K562 (cell line): Measurements from ENCODE around the gene TSC22D3. TPM values are rescaled to one million over a fixed set of nuclear protein-coding genes. Genes with fewer than 3 reads are reported as not detected.

ENCODE experiments used
- ATAC-seq: fragments of 200-7000 bp; cut with Tn5 transposase; 3 replicates; pipeline ENCODE4 v1.9.1; 2020; ENCODE audit warnings: moderate library complexity
- BruUV-seq: library from RNA; stranded (reverse); fragments of 400-500 nt; replicated peaks from 2 replicates; lab custom pipeline; 2021; lab: Mats Ljungman, UMichigan
- CTCF ChIA-PET: fragments of 300-600 bp; formaldehyde crosslinking; extraction: SDS; loops from one replicate; lab custom pipeline; 2021; ENCODE audit warnings: low intra/inter-chr PET ratio; lab: Yijun Ruan, JAX
- POLR2A ChIA-PET: fragments of 300-600, 350-650 bp; sonication (Branson Sonifier 250); formaldehyde crosslinking; extraction: SDS; loops from one replicate; lab custom pipeline; 2021; ENCODE audit warnings: antibody characterized with exemption, inconsistent platforms; lab: Yijun Ruan, JAX
- DNase-seq, 4 experiments: peaks; one replicate each; pipeline versions ENCODE4 v3.0.0 to v3.0.0-alpha.2; 2011 to 2018; ENCODE audit warnings: low spot score in 3 of 4, mixed read lengths in 3 of 4; ENCODE audit errors: extremely low read depth in 1 of 4
- FAIRE-seq: peaks from 2 replicates; lab custom pipeline; 2011; peaks lifted over from hg19 to GRCh38; lab: Jason Lieb, UNC
- H2AFZ ChIP-seq: 2 replicates; pipeline ENCODE4 v1.6.0; 2011; ENCODE audit warnings: low read depth, low read length, control low read depth, inconsistent platforms
- H3K27ac ChIP-seq: fragments of 200-600 bp; 3 replicates; pipeline ENCODE4 v1.8.0; 2011; ENCODE audit warnings: low read depth, mild to moderate bottlenecking, control low read depth, inconsistent platforms, low read length, moderate library complexity, mixed read lengths; ENCODE audit errors: extremely low read depth
- H3K27me3 ChIP-seq, 2 experiments: fragments of 300-600 bp in 1 of 2; 2 replicates in 1 of 2; 3 replicates in 1 of 2; pipeline versions ENCODE4 v1.6.0 to v1.8.0; 2011; ENCODE audit warnings: inconsistent platforms in 2 of 2, low read length in 2 of 2, mild to moderate bottlenecking in 1 of 2, mixed read lengths in 1 of 2, moderate library complexity in 1 of 2; ENCODE audit not compliant: control insufficient read depth in 2 of 2, insufficient read depth in 2 of 2
- H3K36me3 ChIP-seq: fragments of 300-600 bp; 3 replicates; pipeline ENCODE4 v1.8.0; 2011; ENCODE audit warnings: mild to moderate bottlenecking, low read length, inconsistent platforms; ENCODE audit not compliant: control insufficient read depth, insufficient read depth
- H3K4me1 ChIP-seq, 2 experiments: fragments of 200-600 bp in 1 of 2; replicated peaks in 1 of 2; 2 replicates in 1 of 2; 3 replicates in 1 of 2; pipeline versions ENCODE4 v1.5.1 to v1.8.0; 2011; ENCODE audit warnings: inconsistent platforms in 2 of 2, low read length in 2 of 2, mild to moderate bottlenecking in 1 of 2, mixed read lengths in 1 of 2, moderate library complexity in 1 of 2; ENCODE audit not compliant: control insufficient read depth in 2 of 2, insufficient read depth in 2 of 2
- H3K4me2 ChIP-seq: 2 replicates; pipeline ENCODE4 v1.6.1; 2011; ENCODE audit warnings: low read length, control low read depth, inconsistent platforms, mixed read lengths; ENCODE audit not compliant: insufficient read depth
- H3K4me3 ChIP-seq: fragments of 200-600 bp; sonication (generic), shearing (Covaris generic); 2 replicates; pipeline ENCODE4 v1.5.1; 2016; ENCODE audit warnings: control low read depth, inconsistent platforms
- H3K79me2 ChIP-seq: fragments of 200-600 bp; 3 replicates; pipeline ENCODE4 v1.8.0; 2011; ENCODE audit warnings: low read length, inconsistent platforms; ENCODE audit not compliant: control insufficient read depth, insufficient read depth
- H3K9ac ChIP-seq, 2 experiments: 2 replicates each; pipeline versions ENCODE4 v1.6.0 to v1.6.1; 2011; ENCODE audit warnings: low read depth in 2 of 2, low read length in 2 of 2, control low read depth in 1 of 2, inconsistent platforms in 1 of 2, mild to moderate bottlenecking in 1 of 2, mixed read lengths in 1 of 2; ENCODE audit not compliant: insufficient read depth in 1 of 2
- H3K9me1 ChIP-seq: one replicate; pipeline ENCODE4 v1.6.0; 2011; ENCODE audit warnings: inconsistent platforms, mild to moderate bottlenecking, low read length, moderate library complexity; ENCODE audit not compliant: control insufficient read depth, insufficient read depth
- H3K9me3 ChIP-seq: replicated peaks from 2 replicates; pipeline ENCODE4 v1.5.1; 2011; ENCODE audit warnings: low read depth, low read length, inconsistent platforms; ENCODE audit not compliant: control insufficient read depth, insufficient read depth
- H4K20me1 ChIP-seq: replicated peaks from 2 replicates; pipeline ENCODE4 v1.6.1; 2011; ENCODE audit warnings: low read length, inconsistent platforms, mixed read lengths; ENCODE audit not compliant: control insufficient read depth, insufficient read depth
- BRD4 ChIP-seq: fragments of 200-600 bp; sonication (generic); IDR thresholded peaks from 2 replicates; pipeline ENCODE4 v1.6.1; 2017; ENCODE audit warnings: inconsistent platforms
- CREM ChIP-seq: IDR thresholded peaks from 2 replicates; pipeline ENCODE4 v1.6.1; 2014; ENCODE audit warnings: antibody characterized with exemption, low read depth
- EGR1 ChIP-seq: fragments of 450-650 bp; conservative IDR thresholded peaks from 2 replicates; pipeline ENCODE4 v1.6.1; 2017; ENCODE audit warnings: mild to moderate bottlenecking
- FOXJ2 ChIP-seq: fragments of 200-800 bp; sonication (Bioruptor generic); IDR thresholded peaks from 2 replicates; pipeline ENCODE4 v1.6.1; 2016; ENCODE audit warnings: missing genetic modification characterization, missing compliant biosample characterization
- FOXK2 ChIP-seq, 2 experiments: fragments of 450-650 bp; IDR thresholded peaks in 1 of 2; conservative IDR thresholded peaks in 1 of 2; 2 replicates each; pipeline ENCODE4 v1.6.1; 2016; ENCODE audit warnings: low read depth in 2 of 2, mild to moderate bottlenecking in 1 of 2
- GABPB1 ChIP-seq: sonication (generic); formaldehyde crosslinking; IDR thresholded peaks from 2 replicates; pipeline ENCODE4 v1.8.0; 2022; ENCODE audit warnings: mild to moderate bottlenecking, missing genetic modification reagents
- GTF2A2 ChIP-seq: IDR thresholded peaks from 2 replicates; pipeline ENCODE4 v1.6.1; 2016; ENCODE audit warnings: mild to moderate bottlenecking, missing genetic modification characterization, missing compliant biosample characterization
- L3MBTL2 ChIP-seq: fragments of 450-650 bp; IDR thresholded peaks from 2 replicates; pipeline ENCODE4 v1.6.1; 2016; ENCODE audit warnings: mild to moderate bottlenecking, moderate library complexity
- MLLT1 ChIP-seq, 2 experiments: fragments of 450-650 bp; IDR thresholded peaks; 2 replicates each; pipeline ENCODE4 v1.6.1; 2016
- MTA3 ChIP-seq: fragments of 450-650 bp; formaldehyde crosslinking; IDR thresholded peaks from 2 replicates; pipeline ENCODE4 v1.6.1; 2017; ENCODE audit warnings: mild to moderate bottlenecking, borderline replicate concordance
- MYNN ChIP-seq, 2 experiments: sonication (generic); formaldehyde crosslinking in 1 of 2; IDR thresholded peaks; 2 replicates each; pipeline versions ENCODE4 v1.5.0 to v1.6.1; 2016 to 2020; ENCODE audit warnings: antibody characterized with exemption in 1 of 2, missing genetic modification reagents in 1 of 2
- PTRF ChIP-seq: fragments of 450-650 bp; IDR thresholded peaks from 2 replicates; pipeline ENCODE4 v1.6.1; 2016; ENCODE audit warnings: mild to moderate bottlenecking, missing genetic modification characterization, missing compliant biosample characterization
- RNF219 ChIP-seq: fragments of 250-450 bp; sonication (Bioruptor Pico); IDR thresholded peaks from 2 replicates; pipeline ENCODE4 v1.5.0; 2022; ENCODE audit warnings: mild to moderate bottlenecking
- SMARCA4 ChIP-seq: fragments of 450-650 bp; IDR thresholded peaks from 2 replicates; pipeline ENCODE4 v1.6.1; 2016
- SMARCA5 ChIP-seq: fragments of 450-650 bp; IDR thresholded peaks from 2 replicates; pipeline ENCODE4 v1.6.1; 2016
- TAF1 ChIP-seq: IDR thresholded peaks from 2 replicates; pipeline ENCODE4 v1.6.1; 2011; ENCODE audit warnings: mild to moderate bottlenecking, low read length, moderate library complexity; ENCODE audit not compliant: insufficient read depth, control insufficient read depth, severe bottlenecking; ENCODE audit errors: extremely low read depth
- TBP ChIP-seq: optimal IDR thresholded peaks from 2 replicates; pipeline ENCODE3; 2011; ENCODE audit warnings: low read depth, low read length, improper control_type of control experiment
- ZNF316 ChIP-seq: fragments of 450-650 bp; IDR thresholded peaks from 2 replicates; pipeline ENCODE4 v1.6.1; 2016
- WGBS: fragments of 100-300 bp; shearing (Covaris generic); methylation state at CpG from one replicate; pipeline ENCODE4 v1.1.6; 2016; ENCODE audit warnings: low coverage, mixed read lengths; ENCODE audit not compliant: insufficient coverage; ENCODE audit errors: missing lambda C conversion rate; 5-methylcytosine and 5-hydroxymethylcytosine counted together
- in situ Hi-C: fragments of 300-500 bp; cut with MboI; formaldehyde crosslinking; loops from 4 replicates; pipeline ENCODE4 v1.15.0; 2018; ENCODE audit warnings: inconsistent platforms, mixed read lengths
- intact Hi-C: fragments of 100-400 bp; cut with micrococcal nuclease; formaldehyde crosslinking; loops from 2 replicates; pipeline ENCODE4 v1.14.2; 2022
- polyA plus RNA-seq, 8 experiments: library from polyadenylated mRNA; depleted of rRNA in 4 of 8; stranded (reverse) in 5 of 8; unstranded in 3 of 8; fragments of >200 nt; fragmentation: Nextera tagmentation in 2 of 8; fragmentation: Illumina TruSeq in 1 of 8; extraction: Ambion mirVana in 2 of 8; extraction: Trizol in 1 of 8; gene quantifications; 2 replicates each; pipeline versions ENCODE4 v1.2.1 to v1.2.3, GENCODE V29; 2011 to 2014; ENCODE audit warnings: inconsistent platforms in 1 of 8, missing spikeins in 1 of 8
- total RNA-seq, 7 experiments: library from RNA; depleted of rRNA in 6 of 7; stranded (reverse); fragments of >200 nt in 6 of 7; fragmentation: Illumina TruSeq in 2 of 7; extraction: Trizol in 2 of 7; gene quantifications; 2 replicates each; pipeline versions ENCODE4 v1.2.1 to v1.2.3, GENCODE V29; 2011 to 2021; ENCODE audit warnings: low replicate concordance in 1 of 7

TSC22D3 gene
- total and polyA plus RNA-seq, 9 of the 15 experiments (the other 6 are each of a cell fraction or from before 2014, with no cell fraction given), result 0.48 to 3.0 (median 0.87) TPM

GRCh38 chrX:107710617-107711391 is 64.8 kb downstream of the TSC22D3 start (continued):
- TF ChIP-seq FOXJ2 (tag) (peak; percentile 100), SMARCA4 (peak; percentile 74; the same call in 1 of the 2 replicates), TBP (peak; percentile 74), FOXK2 (conservative IDR thresholded peaks at IDR 0.05 in 1 of 2, IDR thresholded peaks at IDR 0.05 in 1 of 2; ENCODE audit: low read depth in 2 of 2) (peak; percentile 50 to 56; a peak in 3 of 4 replicates), TAF1 (no peak), RNF219 (CRISPR knock-in tag) (no peak)

GRCh38 chrX:107709266-107709806 is 66.3 kb downstream of the TSC22D3 start:
- in situ Hi-C loops, result no loop called here
- Histone ChIP-seq H3K4me2 (no peak overlapping the region), H3K4me3 (no peak overlapping the region), H3K79me2 (no peaks in the 10 kb centered on the region), H3K9me3 (no peaks in the 10 kb centered on the region), H3K36me3 (no peaks in the 10 kb centered on the region), H3K27ac (no peak overlapping the region), H3K4me1 (peaks cover 6 to 8% of the 10 kb centered on the region in 2 experiments; a peak in 4 of 5 replicates), H4K20me1 (no peaks in the 10 kb centered on the region), H3K9me1 (no peaks in the 10 kb centered on the region), H3K27me3 (no peaks in the 10 kb centered on the region; a peak in 1 of 5 replicates), H3K9ac (no peak overlapping the region), H2AFZ (no peak overlapping the region)
- FAIRE-seq (no peak), ATAC-seq (no peak), DNase-seq (no peak)
- TF ChIP-seq GABPB1 (CRISPR knock-in tag) (no peak), CREM (no peak), GTF2A2 (tag) (no peak), MLLT1 (IDR thresholded peaks at IDR 0.05) (no peak), MTA3 (no peak), BRD4 (no peak), PTRF (tag) (no peak), EGR1 (no peak), MYNN (IDR thresholded peaks at IDR 0.05) (no peak), MYNN (CRISPR knock-in tag; IDR thresholded peaks at IDR 0.05) (no peak), L3MBTL2 (no peak), SMARCA5 (no peak), TAF1 (no peak), ZNF316 (no peak)
- BruUV-seq, result no TSS peak
- POLR2A ChIA-PET, result interaction anchor here (0.5 to 0.7 kb wide), 2 partner anchors 30 to 54 kb away, joined by 3 read pairs; no protein-coding TSS in a partner anchor
- intact Hi-C loops, result no loop called here
- CTCF ChIA-PET, result no interaction called here
- 45% methylated on average over 6 of the region's 6 CpGs for WGBS
